ENCODE measurements around the gene TEX264.

Gene TEX264

DNA sequence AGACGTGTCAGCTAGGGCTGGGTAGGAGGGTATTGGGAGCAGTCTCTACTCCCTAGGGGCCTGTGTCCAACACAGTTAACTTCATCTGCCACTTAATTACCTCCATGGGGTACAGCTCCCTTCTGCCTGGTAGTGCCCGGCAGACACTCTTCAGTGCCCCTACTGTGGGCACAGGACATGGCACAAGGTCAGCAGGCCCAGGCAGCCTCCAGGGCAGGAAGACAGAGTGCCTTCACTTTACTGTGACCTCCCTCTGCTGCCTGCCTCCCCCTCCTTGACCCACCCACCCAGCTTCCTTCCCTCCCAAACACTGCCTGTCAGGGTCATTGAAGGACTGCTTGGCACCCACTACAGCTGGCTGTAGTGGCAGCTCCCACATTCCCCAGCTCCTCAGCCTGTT is 29.4 kb downstream of the TEX264 start:
- no peak for DNase-seq

DNA sequence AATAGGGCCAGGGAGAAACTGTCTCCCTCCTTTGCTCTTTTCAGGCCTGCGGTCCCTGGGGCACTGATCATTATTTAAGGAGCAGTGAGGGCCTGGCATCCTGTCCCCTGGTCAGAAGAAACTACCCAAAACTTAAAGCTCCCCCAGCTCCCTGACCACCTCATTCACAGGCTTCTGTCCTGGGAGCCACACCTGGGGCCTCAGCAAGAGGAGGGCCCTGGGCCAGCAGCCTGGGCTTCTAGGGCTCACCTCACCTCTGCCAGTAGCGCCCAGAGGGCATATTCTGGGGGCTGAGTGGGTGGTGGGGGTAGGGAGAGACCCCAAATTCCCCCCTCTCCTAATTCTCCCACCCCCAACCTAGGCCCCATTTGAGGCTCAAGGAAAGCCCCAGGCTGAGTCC is 31.1 kb downstream of the TEX264 start:
- no peak for DNase-seq

DNA sequence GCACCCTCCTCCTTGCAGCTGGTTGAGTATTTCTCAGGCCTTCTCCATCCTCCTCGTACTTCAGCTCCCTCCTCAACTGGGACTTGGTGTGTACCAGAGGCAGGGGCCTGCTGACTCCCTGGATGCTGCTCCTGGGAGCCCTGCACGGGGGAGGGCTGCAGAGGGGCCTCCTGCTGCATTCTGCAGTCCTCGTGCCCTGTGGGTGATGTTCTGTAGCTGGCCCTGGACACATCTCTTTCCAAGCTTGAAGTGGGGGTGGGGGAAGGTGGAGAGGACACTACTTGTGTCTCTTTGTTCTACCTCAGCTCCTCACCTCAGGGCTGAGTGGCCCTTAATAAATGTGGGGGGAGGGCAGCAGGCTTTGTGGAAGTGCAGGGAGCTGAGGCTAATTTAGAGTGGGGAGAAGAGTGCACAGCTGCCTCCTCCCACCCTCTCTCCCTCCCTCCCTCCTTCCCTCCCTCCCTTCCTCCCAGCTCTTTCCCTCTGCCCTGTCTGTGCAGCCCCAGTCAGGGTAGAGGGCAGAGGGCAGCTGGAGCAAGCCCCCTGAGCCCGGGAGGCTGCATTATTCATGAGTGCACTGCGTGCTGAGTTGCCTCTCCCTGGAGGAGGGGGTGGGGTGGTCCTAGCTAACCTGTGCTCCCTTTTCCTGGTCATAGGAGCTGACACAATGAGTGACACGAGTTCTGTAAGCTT is 32.2 kb downstream of the TEX264 start:
- DNase-seq = no peak

DNA sequence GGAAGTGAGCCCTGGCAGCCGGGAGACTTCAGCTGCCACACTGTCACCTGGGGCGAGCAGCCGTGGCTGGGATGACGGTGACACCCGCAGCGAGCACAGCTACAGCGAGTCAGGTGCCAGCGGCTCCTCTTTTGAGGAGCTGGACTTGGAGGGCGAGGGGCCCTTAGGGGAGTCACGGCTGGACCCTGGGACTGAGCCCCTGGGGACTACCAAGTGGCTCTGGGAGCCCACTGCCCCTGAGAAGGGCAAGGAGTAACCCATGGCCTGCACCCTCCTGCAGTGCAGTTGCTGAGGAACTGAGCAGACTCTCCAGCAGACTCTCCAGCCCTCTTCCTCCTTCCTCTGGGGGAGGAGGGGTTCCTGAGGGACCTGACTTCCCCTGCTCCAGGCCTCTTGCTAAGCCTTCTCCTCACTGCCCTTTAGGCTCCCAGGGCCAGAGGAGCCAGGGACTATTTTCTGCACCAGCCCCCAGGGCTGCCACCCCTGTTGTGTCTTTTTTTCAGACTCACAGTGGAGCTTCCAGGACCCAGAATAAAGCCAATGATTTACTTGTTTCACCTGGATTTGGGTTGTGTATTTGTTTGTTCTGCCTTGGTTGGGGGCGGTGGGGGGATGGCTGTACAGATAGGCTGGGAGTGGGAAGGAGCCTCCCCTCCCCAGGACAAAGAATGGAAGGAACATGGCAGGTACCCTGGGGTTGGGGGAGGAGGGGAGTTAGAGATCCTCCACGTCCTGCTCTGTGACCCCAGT is 32.9 kb downstream of the TEX264 start:
- DNase-seq = no peak

DNA sequence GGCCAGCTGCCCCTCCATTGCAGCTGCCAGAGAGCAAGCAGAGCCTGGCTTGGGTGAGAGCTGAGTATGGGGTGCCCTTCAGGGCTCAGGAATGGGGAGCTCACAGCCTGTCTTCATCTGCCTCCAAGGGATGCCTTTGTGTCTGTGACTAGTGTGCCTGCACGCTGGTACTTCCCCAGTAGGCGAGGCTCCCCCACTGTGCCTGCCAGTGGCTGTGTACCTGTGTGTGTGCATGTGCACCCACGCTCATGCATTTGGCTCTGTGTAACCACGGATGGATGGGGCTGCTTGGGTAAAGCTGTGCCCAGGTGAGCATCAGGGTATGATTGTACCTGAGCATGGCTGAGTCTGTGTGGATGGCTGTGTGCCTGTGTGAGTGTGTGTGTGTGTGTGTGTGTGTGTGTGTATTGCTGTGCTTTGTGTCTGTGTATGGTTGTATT is 33.5 kb downstream of the TEX264 start:
- DNase-seq = no peak

DNA sequence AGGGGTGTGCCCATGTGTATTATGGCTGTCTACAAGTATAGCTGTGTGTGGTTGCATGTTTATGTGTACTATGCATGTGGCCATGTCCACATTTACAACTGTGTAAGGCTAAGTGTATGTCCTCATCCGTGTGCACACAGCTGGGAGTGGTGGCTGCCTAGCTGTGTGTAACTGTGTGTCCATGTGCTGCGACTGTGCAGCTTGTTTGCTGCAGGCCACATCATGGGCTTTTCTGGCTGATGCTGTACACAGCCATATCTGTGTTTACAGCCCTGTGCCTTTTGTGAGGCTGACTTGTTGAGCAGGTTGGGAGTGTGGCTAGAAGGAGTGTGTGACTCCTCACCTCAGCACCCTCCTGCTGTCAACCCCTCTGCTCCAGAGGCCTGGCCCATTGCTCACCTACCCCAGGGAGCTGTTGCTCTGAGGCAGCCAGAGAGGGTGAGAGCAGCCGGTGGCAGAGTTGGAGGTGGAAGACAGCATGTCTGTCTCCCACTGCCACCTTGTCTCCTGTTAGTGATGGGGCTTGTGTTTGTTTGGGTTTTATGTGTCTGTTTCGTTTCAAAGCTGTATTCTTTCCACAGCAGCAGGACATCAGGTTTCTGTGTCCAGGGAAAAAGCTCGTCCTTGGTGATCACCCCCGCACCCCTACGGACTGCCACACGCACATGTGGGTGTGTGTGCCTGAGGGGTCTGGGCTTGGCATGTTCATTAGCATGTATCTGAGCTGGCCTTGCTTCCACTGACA is 34.4 kb downstream of the TEX264 start:
- DNase-seq = no peak

GRCh38 chr3:51706021-51706485 is 35.0 kb downstream of the TEX264 start:
- no peak for DNase-seq

DNA sequence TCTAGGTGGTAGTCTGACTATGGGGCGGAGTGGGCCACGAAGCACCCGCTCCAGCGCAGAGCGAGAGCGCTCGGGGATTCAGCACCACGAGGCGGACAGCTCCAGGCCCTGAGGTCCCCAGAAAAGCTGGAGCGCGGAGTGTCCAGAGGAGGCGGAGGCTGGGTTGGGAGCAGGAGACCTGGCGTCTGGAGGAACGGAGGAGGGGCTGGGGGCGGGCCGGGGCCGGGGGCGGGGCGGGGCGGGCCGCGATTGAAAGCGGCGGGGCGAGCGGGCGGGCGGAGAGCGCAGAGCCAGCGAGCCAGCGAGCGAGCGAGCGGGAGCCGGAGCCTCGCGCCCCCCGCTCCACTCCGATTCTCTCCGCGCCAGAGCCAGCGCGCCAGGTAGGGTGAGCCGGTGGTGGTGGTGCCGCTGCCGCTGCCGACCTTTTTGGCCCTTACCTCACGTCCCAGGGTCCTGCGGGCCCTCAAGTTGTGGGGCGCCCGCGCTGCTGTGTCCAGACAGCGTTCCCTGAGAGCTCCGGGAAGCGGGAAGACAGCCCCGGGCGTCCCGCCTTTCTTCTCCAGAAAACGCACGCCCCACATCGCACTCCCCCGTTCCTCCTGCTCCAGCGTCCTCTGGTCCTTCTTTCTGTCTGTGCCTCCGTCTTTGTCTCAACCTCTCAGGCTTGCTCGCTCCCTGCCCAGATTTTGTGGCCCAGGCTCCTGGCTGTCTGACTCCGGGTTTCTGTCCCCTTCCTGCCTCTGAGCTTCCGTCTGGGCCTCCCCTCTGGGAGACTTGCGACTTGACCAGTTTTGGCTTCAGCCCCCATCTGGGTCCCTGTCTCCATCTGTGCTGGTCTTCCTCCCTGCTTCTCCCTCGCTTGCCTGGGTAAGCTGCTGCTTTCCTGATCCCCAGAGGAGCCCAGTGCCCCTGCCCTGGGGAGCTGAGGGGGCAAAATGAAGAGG is 36.0 kb downstream of the TEX264 start, which contains the start of gene GRM2:
TSS of gene GRM2 (plus strand) at position 281 of the 944 bp plus-strand sequence. CDS start 1,916 bp downstream, outside the sequence.
- DNase-seq = peak in 1 of 2 donors; percentile 12

DNA sequence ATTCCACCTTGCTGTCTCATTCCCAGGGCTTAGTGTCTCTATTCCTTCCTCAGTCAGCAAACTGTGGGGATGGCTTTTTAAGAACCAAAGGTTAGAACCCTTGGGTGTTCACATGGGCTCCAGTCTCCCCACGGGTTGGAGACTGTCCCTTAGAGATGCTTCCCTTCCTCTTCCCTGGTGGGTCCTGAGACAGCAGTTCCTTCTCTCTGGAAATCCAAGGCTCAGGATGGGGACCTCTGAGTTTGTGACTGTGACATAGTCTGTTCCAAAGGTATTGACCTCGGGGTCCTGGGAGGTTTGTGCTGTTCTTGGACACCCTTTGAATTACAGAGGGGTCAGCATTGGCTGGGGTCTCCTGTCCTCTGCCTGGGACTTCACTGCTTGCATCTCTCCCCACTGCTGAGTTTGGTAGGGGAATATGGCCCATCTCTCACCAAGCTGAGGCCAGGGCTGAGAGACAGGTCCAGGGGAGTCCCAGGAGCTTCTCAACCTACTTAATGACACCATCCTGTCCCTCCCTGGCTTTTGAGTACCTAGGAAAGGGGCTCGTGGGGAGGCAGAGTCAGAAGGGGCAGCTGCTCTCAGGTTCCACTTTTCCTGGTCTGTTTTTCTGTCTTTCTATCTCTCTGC is 37.3 kb downstream of the TEX264 start:
- peak in 1 of 2 donors; percentile 10 for DNase-seq

DNA sequence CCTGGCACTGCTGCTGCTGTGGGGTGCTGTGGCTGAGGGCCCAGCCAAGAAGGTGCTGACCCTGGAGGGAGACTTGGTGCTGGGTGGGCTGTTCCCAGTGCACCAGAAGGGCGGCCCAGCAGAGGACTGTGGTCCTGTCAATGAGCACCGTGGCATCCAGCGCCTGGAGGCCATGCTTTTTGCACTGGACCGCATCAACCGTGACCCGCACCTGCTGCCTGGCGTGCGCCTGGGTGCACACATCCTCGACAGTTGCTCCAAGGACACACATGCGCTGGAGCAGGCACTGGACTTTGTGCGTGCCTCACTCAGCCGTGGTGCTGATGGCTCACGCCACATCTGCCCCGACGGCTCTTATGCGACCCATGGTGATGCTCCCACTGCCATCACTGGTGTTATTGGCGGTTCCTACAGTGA is 38.0 kb downstream of the TEX264 start:
- DNase-seq = peak in 1 of 2 donors; percentile 9

DNA sequence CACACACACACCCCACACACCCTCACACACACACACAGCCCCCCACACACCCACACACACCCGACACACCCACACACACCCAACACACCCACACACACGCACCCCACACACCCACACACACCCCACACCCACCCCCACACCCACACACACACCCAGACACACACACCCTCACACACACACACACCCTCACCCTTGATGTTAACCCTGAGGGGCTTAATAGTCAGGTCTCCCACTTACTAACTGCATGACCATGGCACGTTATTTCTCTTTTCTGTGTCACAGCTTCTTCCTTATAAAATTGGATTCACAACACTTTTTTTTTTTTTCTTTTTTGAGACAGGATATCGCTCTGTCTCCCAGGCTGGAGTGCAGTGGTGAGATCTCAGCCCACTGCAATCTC is 38.6 kb downstream of the TEX264 start:
- no peak for DNase-seq

DNA sequence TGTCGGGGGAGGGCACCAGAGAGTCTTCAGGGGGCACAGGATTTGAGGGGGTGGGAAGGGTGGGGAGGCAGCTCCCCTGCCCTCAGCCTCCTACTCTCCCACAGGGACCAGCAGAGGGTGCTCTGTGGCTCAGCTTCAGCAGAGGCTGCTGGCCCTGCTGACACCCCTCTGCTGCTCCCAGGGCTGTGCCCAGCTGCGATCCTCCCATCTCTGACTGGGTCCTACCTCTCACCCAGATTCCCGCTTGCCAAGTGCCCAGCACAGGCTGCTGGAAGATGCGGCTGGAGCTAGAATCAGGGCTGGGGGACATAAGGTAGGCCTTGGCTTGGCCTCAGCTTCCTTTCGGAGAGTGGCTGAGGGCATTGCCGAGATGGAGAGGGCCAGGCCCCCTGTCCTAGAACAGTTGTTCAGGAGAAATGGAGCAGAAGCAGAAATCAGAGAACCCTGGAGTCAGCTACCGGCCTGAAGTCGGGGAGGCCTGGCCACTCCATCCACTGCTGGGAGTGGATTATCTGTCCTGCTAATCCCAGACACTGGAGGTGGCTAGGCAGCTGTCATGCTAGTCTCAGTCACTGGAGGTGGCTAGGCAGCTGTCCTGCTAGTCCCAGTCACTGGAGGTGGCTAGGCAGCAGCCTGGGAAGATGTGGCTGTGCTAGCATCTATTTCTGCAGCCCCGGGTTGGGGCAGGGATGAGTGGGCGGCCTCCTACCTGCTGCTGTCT is 39.7 kb downstream of the TEX264 start:
- peak in 1 of 2 donors; percentile 5 for DNase-seq

DNA sequence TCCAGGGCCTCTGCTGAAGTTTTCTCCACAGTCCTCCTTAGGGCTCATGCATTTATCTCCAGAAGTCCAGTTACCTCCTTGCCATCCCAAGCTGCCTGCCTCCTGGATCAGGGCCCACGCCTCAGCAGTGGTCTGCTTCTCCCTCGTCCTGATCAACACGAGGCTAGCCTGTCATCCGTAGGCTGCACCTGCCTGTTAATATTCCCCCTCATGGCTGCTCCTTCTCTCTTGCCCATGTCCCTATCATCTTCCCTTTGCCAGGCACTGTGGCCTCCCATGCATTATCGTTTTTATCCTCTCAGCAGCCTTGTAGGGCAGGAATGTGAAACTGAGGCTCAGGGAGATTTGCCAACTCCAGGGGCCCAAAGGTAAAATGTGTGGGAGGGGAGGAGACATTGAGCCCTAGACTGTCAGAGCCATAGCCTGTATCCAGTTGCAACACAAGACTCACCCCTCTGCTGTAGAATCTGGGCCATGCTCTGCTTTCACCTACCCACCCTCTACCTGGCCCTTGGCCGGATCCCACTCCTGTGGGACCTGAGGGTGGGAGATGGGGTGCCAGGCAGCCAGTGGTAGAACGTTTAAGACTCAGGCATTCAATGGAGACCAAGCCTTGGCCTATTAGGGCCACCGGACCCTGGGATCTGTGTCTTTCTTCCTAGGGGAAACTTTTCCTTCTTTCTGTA is 40.4 kb downstream of the TEX264 start:
- DNase-seq = peak in 1 of 2 donors; percentile 7

DNA sequence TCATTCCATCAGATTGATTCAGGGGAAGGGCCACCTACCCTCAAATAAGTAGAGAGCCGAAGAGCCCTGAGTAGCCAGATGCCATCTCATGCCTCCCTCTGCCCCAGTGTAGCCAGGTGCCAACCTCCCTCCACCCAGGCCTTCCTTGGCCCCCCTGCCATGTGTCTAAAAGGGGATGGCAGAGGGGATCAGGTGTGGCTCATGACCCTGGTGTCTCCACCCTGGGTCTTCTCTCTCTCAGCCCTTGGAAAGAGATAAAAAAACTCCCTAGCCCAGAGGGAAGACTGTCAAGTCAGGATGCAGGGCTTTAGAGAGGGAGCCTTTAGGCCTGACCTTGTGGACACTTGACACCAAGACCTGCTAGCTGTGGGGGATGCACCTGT is 41.0 kb downstream of the TEX264 start:
- DNase-seq = no peak

DNA sequence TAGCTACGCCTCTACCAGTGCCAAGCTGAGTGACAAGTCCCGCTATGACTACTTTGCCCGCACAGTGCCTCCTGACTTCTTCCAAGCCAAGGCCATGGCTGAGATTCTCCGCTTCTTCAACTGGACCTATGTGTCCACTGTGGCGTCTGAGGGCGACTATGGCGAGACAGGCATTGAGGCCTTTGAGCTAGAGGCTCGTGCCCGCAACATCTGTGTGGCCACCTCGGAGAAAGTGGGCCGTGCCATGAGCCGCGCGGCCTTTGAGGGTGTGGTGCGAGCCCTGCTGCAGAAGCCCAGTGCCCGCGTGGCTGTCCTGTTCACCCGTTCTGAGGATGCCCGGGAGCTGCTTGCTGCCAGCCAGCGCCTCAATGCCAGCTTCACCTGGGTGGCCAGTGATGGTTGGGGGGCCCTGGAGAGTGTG is 41.5 kb downstream of the TEX264 start:
- DNase-seq = peak in 1 of 2 donors; percentile 9

GRCh38 chr3:51712963-51713362 is 41.9 kb downstream of the TEX264 start:
- peak in 1 of 2 donors; percentile 7 for DNase-seq

DNA sequence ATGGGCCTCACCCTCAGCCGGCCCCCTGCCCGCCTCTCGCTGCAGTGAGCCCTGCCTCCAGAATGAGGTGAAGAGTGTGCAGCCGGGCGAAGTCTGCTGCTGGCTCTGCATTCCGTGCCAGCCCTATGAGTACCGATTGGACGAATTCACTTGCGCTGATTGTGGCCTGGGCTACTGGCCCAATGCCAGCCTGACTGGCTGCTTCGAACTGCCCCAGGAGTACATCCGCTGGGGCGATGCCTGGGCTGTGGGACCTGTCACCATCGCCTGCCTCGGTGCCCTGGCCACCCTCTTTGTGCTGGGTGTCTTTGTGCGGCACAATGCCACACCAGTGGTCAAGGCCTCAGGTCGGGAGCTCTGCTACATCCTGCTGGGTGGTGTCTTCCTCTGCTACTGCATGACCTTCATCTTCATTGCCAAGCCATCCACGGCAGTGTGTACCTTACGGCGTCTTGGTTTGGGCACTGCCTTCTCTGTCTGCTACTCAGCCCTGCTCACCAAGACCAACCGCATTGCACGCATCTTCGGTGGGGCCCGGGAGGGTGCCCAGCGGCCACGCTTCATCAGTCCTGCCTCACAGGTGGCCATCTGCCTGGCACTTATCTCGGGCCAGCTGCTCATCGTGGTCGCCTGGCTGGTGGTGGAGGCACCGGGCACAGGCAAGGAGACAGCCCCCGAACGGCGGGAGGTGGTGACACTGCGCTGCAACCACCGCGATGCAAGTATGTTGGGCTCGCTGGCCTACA is 44.4 kb downstream of the TEX264 start:
- peak in 1 of 2 donors; percentile 10 for DNase-seq

- no peak for DNase-seq
Observed at GRCh38 chr3:51715977-51716294, 44.9 kb downstream of the TEX264 start.

DNA sequence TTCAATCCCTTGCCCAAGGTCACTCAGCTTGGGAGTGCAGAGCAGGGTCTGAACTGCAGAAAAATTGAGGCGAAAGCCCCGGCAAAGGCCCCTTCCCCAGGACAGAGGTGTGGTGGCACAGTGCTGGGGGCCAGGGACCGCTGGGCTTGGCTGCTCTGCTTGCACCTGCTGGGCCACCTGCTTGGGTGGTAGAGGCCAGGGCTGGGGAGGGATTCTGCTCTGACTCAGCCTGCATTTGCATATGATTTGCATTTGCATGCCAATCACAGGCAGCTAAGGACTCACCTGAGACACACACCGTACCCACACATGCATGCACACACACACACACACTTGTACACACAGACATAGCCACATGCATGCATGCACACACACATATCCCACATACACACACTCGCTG is 45.8 kb downstream of the TEX264 start:
- DNase-seq = no peak

GRCh38 chr3:51717446-51717845 is 46.4 kb downstream of the TEX264 start:
- DNase-seq = no peak

Measured in CD4-positive, alpha-beta T cell treated with Interleukin-4 for 1 hour (primary cell).